Spinal cord (tissue), 10 donors: ENCODE data around the gene AGO3. TPM values are rescaled to one million over a fixed set of nuclear protein-coding genes. Genes with fewer than 3 reads are reported as not detected.
"Not testable (repeated sequence)": the region's sequence is repeated elsewhere in the genome, so short reads cannot be mapped to it uniquely, and the experiment has no call there.

Experiments used
- DNase-seq, 6 donors: peaks; one replicate each; pipeline versions ENCODE4 v3.0.0 to v3.0.0-alpha.2; 2013 to 2015; ENCODE audit warnings: low spot score in 6 of 6, low read depth in 4 of 6
- H3K27ac ChIP-seq: one replicate; pipeline ENCODE4 v1.5.1; 2013; ENCODE audit warnings: low read depth, low read length, control low read depth
- H3K27me3 ChIP-seq: one replicate; pipeline ENCODE4 v1.6.1; 2013; ENCODE audit warnings: low read length; ENCODE audit not compliant: control insufficient read depth, insufficient read depth
- H3K36me3 ChIP-seq: one replicate; pipeline ENCODE4 v1.6.1; 2013; ENCODE audit warnings: low read length; ENCODE audit not compliant: control insufficient read depth, insufficient read depth
- H3K4me1 ChIP-seq: one replicate; pipeline ENCODE4 v1.6.1; 2013; ENCODE audit warnings: low read length; ENCODE audit not compliant: control insufficient read depth, insufficient read depth
- H3K4me3 ChIP-seq: one replicate; pipeline ENCODE4 v1.5.1; 2013; ENCODE audit warnings: low read depth, low read length, control low read depth
- H3K9me3 ChIP-seq: one replicate; pipeline ENCODE4 v1.6.1; 2013; ENCODE audit warnings: low read length; ENCODE audit not compliant: control insufficient read depth, insufficient read depth
- WGBS: methylation state at CpG from one replicate; pipeline ENCODE4 v1.1.5; 2013; ENCODE audit warnings: missing lambda C conversion rate; ENCODE audit not compliant: insufficient coverage; 5-methylcytosine and 5-hydroxymethylcytosine counted together
- polyA plus RNA-seq, 2 donors: library from polyadenylated mRNA; unstranded; fragments of 120-200 nt; gene quantifications; one replicate each; pipeline ENCODE4 v1.2.1, GENCODE V29; 2013; ENCODE audit not compliant: insufficient read length in 2 of 2
- total RNA-seq, 2 donors: library from RNA; depleted of rRNA in 1 of 2; stranded (reverse); fragments of 120-200 nt in 1 of 2; fragments of >200 nt in 1 of 2; gene quantifications; one replicate each; pipeline versions ENCODE4 v1.2.3 to v1.2.4, GENCODE V29; 2013 to 2014
- donor health status: healthy.

AGO3 gene
- total and polyA plus RNA-seq, 4 donors = 11.5 to 33.7 (median 24.3) TPM

- Histone ChIP-seq H3K36me3 (peaks cover 28% of the 10 kb centered on the region), H3K4me3 (no peak overlapping the region), H3K27ac (no peak overlapping the region), H3K4me1 (peaks cover 25% of the 10 kb centered on the region), H3K27me3 (no peaks in the 10 kb centered on the region), H3K9me3 (no peaks in the 10 kb centered on the region)
- DNase-seq = no peak
- 59% methylated on average over 2 of the region's 2 CpGs for WGBS
Measured at GRCh38 chr1:35887508-35887907, 43.4 kb upstream of the AGO3 start.

- no peak for DNase-seq
- H3K27me3 ChIP-seq = no peaks in the 10 kb centered on the region
- peaks cover 20% of the 10 kb centered on the region for H3K4me1 ChIP-seq
- H3K4me3 ChIP-seq = no peak overlapping the region
- peaks cover 35% of the 10 kb centered on the region for H3K36me3 ChIP-seq
- no peak overlapping the region for H3K27ac ChIP-seq
- 94% methylated on average over 10 of the region's 11 CpGs for WGBS
- no peaks in the 10 kb centered on the region for H3K9me3 ChIP-seq
Measured at GRCh38 chr1:35888255-35888654, 42.6 kb upstream of the AGO3 start.

- H3K27me3 ChIP-seq, H3K9me3 ChIP-seq, DNase-seq, H3K27ac ChIP-seq, H3K4me3 ChIP-seq: not testable (repeated sequence)
- 44% methylated on average over 1 of the region's 3 CpGs for WGBS
- Histone ChIP-seq H3K36me3 (peaks cover 43% of the 10 kb centered on the region), H3K4me1 (peaks cover 13% of the 10 kb centered on the region)
Measured at GRCh38 chr1:35888981-35889380, 41.9 kb upstream of the AGO3 start.

- Histone ChIP-seq H3K36me3 (peaks cover 70% of the 10 kb centered on the region), H3K27ac (no peak overlapping the region), H3K9me3 (no peaks in the 10 kb centered on the region), H3K4me3 (no peak overlapping the region), H3K27me3 (no peaks in the 10 kb centered on the region), H3K4me1 (no peaks in the 10 kb centered on the region)
- 90% methylated on average over 7 of the region's 14 CpGs for WGBS
- DNase-seq = no peak
Measured at GRCh38 chr1:35893051-35893879, 37.6 kb upstream of the AGO3 start.

GRCh38 chr1:35894183-35894582 is 36.7 kb upstream of the AGO3 start:
- WGBS = 67% methylated on average over 1 of the region's 6 CpGs
- Histone ChIP-seq H3K4me3 (no peak overlapping the region), H3K27me3 (no peaks in the 10 kb centered on the region), H3K27ac (no peak overlapping the region), H3K9me3 (no peaks in the 10 kb centered on the region), H3K36me3 (peaks cover 65% of the 10 kb centered on the region), H3K4me1 (no peaks in the 10 kb centered on the region)
- DNase-seq = no peak

GRCh38 chr1:35894656-35895055 is 36.2 kb upstream of the AGO3 start:
- Histone ChIP-seq H3K4me3 (no peak overlapping the region), H3K9me3 (no peaks in the 10 kb centered on the region), H3K36me3 (peaks cover 60% of the 10 kb centered on the region), H3K4me1 (no peaks in the 10 kb centered on the region), H3K27ac (no peak overlapping the region), H3K27me3 (no peaks in the 10 kb centered on the region)
- no CpG with 5 or more reads among the region's 1 CpG for WGBS
- DNase-seq = no peak

GRCh38 chr1:35899941-35900340 is 31.0 kb upstream of the AGO3 start:
- no peak overlapping the region for H3K4me3 ChIP-seq
- H3K27ac ChIP-seq = no peak overlapping the region
- H3K36me3 ChIP-seq = peaks cover 62% of the 10 kb centered on the region
- DNase-seq = no peak
- no peaks in the 10 kb centered on the region for H3K27me3 ChIP-seq
- no peaks in the 10 kb centered on the region for H3K9me3 ChIP-seq
- no peaks in the 10 kb centered on the region for H3K4me1 ChIP-seq

- 100% methylated on average over 6 of the region's 9 CpGs for WGBS
- Histone ChIP-seq H3K9me3 (no peaks in the 10 kb centered on the region), H3K27me3 (no peaks in the 10 kb centered on the region), H3K4me3 (no peak overlapping the region), H3K4me1 (no peaks in the 10 kb centered on the region), H3K27ac (no peak overlapping the region), H3K36me3 (peaks cover 58% of the 10 kb centered on the region)
- DNase-seq = no peak
Measured at GRCh38 chr1:35901235-35901634, 29.7 kb upstream of the AGO3 start.

GRCh38 chr1:35902671-35903070 is 28.2 kb upstream of the AGO3 start:
- H3K36me3 ChIP-seq = peaks cover 62% of the 10 kb centered on the region
- DNase-seq = no peak
- H3K4me1 ChIP-seq = no peaks in the 10 kb centered on the region
- H3K4me3 ChIP-seq = no peak overlapping the region
- H3K27ac ChIP-seq = no peak overlapping the region
- WGBS = 80% methylated on average over 1 of the region's 2 CpGs
- no peaks in the 10 kb centered on the region for H3K9me3 ChIP-seq
- no peaks in the 10 kb centered on the region for H3K27me3 ChIP-seq

GRCh38 chr1:35914717-35915116 is 16.2 kb upstream of the AGO3 start:
- Histone ChIP-seq H3K4me3 (no peak overlapping the region), H3K27me3 (no peaks in the 10 kb centered on the region), H3K27ac (no peak overlapping the region), H3K36me3 (peaks cover 70% of the 10 kb centered on the region), H3K9me3 (no peaks in the 10 kb centered on the region), H3K4me1 (no peaks in the 10 kb centered on the region)
- 57% methylated on average over 1 of the region's 1 CpG for WGBS
- no peak for DNase-seq
